ENCODE data around the gene ARID4B. TPM values are rescaled to one million over a fixed set of nuclear protein-coding genes. Genes with fewer than 3 reads are reported as not detected.
"Not testable (repeated sequence)": the region's sequence is repeated elsewhere in the genome, so short reads cannot be mapped to it uniquely, and the experiment has no call there.

ARID4B gene
- total and polyA plus RNA-seq, 8 donors: 29.0 to 57.9 (median 49.9) TPM

DNA sequence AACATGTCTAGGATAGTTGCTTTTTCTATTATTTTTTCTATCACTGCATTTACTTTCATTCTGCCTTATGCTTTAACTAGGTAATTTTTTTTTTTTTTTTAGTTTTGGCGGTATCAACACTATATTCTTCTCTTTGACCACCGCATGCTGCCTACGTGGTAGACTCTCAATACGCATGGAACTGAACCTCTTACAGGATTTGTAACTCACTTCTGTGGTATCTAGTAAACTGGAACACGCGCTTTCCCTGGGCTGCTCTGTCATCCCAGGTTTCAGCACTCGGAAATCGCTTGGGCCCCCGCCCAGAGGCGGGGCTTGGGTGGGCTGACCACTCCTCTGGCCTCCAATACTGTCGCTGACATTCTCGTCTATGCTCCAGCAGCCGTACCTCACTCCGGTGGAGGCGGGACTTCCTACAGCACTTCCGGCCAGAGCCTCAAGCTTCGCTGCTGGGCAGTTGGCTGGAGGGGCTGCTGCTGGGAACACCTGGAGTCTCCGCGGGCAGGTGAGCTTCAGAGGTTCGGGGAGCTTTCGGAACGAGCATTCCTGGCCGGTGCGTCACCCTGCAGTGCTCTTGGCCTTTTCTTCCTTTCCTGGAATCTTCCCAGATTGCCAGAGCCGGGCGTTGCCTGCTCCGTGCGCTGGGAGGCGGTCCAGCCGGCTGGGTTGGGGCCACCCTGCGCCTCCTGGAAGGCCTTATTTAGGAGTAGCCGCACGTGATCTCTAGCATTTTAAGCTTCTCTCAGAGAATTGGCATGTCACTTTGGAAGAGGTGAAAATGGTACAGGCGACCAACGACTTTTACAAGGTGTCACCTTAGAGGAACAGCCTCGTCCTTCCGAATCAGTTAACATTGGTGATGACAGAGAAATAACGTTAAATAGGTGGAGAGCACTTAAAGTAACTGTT, 39.3 kb upstream of the ARID4B start, which contains the start of gene TBCE:
TBCE (plus strand) TSS at position 428 of the 909 bp plus-strand sequence. CDS start 12,623 bp downstream, outside the sequence.
- H3K4me3 ChIP-seq: peak within 1 kb of the TSS; percentile 53 to 54
- no peaks in the 10 kb centered on the region for H3K9me3 ChIP-seq
- no peaks in the 10 kb centered on the region for H3K27me3 ChIP-seq
- H3K27ac ChIP-seq: peak within 1 kb of the TSS; percentile 71 to 78
- DNase-seq (peak; percentile 96 to 99 (median 98)), ATAC-seq (peak; percentile 100)
- H3K36me3 ChIP-seq: peaks cover 0 to 4% of the 10 kb centered on the region in 2 donors
- TF ChIP-seq, protein P1, sequence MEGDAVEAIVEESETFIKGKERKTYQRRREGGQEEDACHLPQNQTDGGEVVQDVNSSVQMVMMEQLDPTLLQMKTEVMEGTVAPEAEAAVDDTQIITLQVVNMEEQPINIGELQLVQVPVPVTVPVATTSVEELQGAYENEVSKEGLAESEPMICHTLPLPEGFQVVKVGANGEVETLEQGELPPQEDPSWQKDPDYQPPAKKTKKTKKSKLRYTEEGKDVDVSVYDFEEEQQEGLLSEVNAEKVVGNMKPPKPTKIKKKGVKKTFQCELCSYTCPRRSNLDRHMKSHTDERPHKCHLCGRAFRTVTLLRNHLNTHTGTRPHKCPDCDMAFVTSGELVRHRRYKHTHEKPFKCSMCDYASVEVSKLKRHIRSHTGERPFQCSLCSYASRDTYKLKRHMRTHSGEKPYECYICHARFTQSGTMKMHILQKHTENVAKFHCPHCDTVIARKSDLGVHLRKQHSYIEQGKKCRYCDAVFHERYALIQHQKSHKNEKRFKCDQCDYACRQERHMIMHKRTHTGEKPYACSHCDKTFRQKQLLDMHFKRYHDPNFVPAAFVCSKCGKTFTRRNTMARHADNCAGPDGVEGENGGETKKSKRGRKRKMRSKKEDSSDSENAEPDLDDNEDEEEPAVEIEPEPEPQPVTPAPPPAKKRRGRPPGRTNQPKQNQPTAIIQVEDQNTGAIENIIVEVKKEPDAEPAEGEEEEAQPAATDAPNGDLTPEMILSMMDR (IDR thresholded peaks at IDR 0.05): no peak
- intact Hi-C loops (cut with DNase I): no loop called here
- H3K4me1 ChIP-seq: peaks cover 0 to 24% of the 10 kb centered on the region in 2 donors

- H3K9me3 ChIP-seq: no peaks in the 10 kb centered on the region
- no peaks in the 10 kb centered on the region for H3K36me3 ChIP-seq
- no peak for DNase-seq
- H3K4me1 ChIP-seq: peaks cover 0 to 24% of the 10 kb centered on the region in 2 donors
- intact Hi-C loops (cut with DNase I): no loop called here
- H3K27me3 ChIP-seq: no peaks in the 10 kb centered on the region
- H3K27ac ChIP-seq: peak overlapping the region in 1 of 2 donors; percentile 71
- ATAC-seq: no peak
- TF ChIP-seq, protein P1 (IDR thresholded peaks at IDR 0.05): no peak
- no peak overlapping the region for H3K4me3 ChIP-seq
Measured at GRCh38 chr1:235366286-235366685, 38.3 kb upstream of the ARID4B start.

DNA sequence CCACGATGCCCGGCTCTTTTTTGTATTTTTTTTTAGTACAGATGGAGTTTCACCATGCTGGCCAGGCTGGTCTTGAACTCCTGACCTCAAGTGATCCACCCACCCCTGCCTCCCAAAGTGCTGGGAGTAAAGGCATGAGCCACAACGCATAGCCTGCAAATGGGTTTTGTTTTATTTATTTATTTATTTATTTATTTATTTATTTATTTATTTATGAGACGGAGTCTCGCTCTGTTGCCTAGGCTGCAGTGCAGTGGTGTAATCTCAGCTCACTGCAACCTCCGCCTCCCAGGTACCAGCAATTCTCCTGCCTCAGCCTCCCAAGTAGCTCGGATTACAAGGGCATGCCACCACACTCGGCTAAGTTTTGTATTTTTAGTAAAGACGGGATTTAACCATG, 36.2 kb upstream of the ARID4B start:
- H3K27me3 ChIP-seq; H3K36me3 ChIP-seq; ATAC-seq; H3K9me3 ChIP-seq; H3K27ac ChIP-seq; H3K4me3 ChIP-seq; intact Hi-C loops (cut with DNase I); DNase-seq: not testable (repeated sequence)
- H3K4me1 ChIP-seq: peaks cover 0 to 20% of the 10 kb centered on the region in 2 donors

GRCh38 chr1:235358899-235359298, 30.9 kb upstream of the ARID4B start:
- intact Hi-C loops (cut with DNase I): no loop called here
- no peaks in the 10 kb centered on the region for H3K36me3 ChIP-seq
- no peaks in the 10 kb centered on the region for H3K4me1 ChIP-seq
- TF ChIP-seq, protein P1 (IDR thresholded peaks at IDR 0.05): no peak
- H3K27me3 ChIP-seq: no peaks in the 10 kb centered on the region
- H3K4me3 ChIP-seq: no peak overlapping the region
- ATAC-seq: no peak
- H3K9me3 ChIP-seq: no peaks in the 10 kb centered on the region
- no peak for DNase-seq
- H3K27ac ChIP-seq: no peak overlapping the region

- TF ChIP-seq, protein P1 (IDR thresholded peaks at IDR 0.05): no peak
- Histone ChIP-seq H3K9me3 (no peaks in the 10 kb centered on the region), H3K36me3 (no peaks in the 10 kb centered on the region), H3K4me3 (no peak overlapping the region), H3K27ac (no peak overlapping the region), H3K4me1 (no peaks in the 10 kb centered on the region), H3K27me3 (no peaks in the 10 kb centered on the region)
- DNase-seq: no peak
- ATAC-seq: no peak
- intact Hi-C loops (cut with DNase I): no loop called here
Measured at GRCh38 chr1:235357485-235358373, 29.8 kb upstream of the ARID4B start.

Data from left lung (tissue), 10 donors.